Spleen (tissue), 11 donors: ENCODE data around the gene CPSF4. TPM values are rescaled to one million over a fixed set of nuclear protein-coding genes. Genes with fewer than 3 reads are reported as not detected.

Source experiments
- DNase-seq: peaks from one replicate; pipeline ENCODE4 v3.0.0-alpha.2; 2020
- H3K27ac ChIP-seq, 8 donors: fragments of 200-600 bp; sonication (generic) in 7 of 8; 1 replicate in 4 of 8; 2 replicates in 4 of 8; pipeline versions ENCODE4 v1.5.0 to v1.8.0; 2016 to 2021; ENCODE audit warnings: inconsistent platforms in 4 of 8, mild to moderate bottlenecking in 4 of 8, moderate library complexity in 1 of 8
- H3K27me3 ChIP-seq, 7 donors: fragments of 200-600 bp; sonication (generic) in 6 of 7; replicated peaks in 1 of 7; 1 replicate in 4 of 7; 2 replicates in 3 of 7; pipeline versions ENCODE4 v1.5.0 to v1.8.0; 2016 to 2021; ENCODE audit warnings: inconsistent platforms in 3 of 7, mild to moderate bottlenecking in 1 of 7
- H3K36me3 ChIP-seq, 6 donors: fragments of 200-600 bp; sonication (generic) in 5 of 6; 1 replicate in 4 of 6; 2 replicates in 2 of 6; pipeline versions ENCODE4 v1.5.0 to v1.8.0; 2016 to 2021; ENCODE audit warnings: inconsistent platforms in 2 of 6
- H3K4me1 ChIP-seq, 6 donors: fragments of 200-600 bp; sonication (generic) in 5 of 6; 1 replicate in 3 of 6; 2 replicates in 3 of 6; pipeline versions ENCODE4 v1.5.0 to v1.8.0; 2016 to 2021; ENCODE audit warnings: inconsistent platforms in 3 of 6
- H3K4me3 ChIP-seq, 8 donors: fragments of 200-600 bp; sonication (generic) in 7 of 8; 1 replicate in 4 of 8; 2 replicates in 4 of 8; pipeline versions ENCODE4 v1.5.0 to v1.8.0; 2016 to 2021; ENCODE audit warnings: inconsistent platforms in 4 of 8, mild to moderate bottlenecking in 4 of 8, moderate library complexity in 2 of 8
- H3K9me3 ChIP-seq, 8 donors: fragments of 200-600 bp; sonication (generic) in 7 of 8; 1 replicate in 4 of 8; 2 replicates in 4 of 8; pipeline versions ENCODE4 v1.5.0 to v1.8.0; 2016 to 2021; ENCODE audit warnings: inconsistent platforms in 4 of 8
- CTCF ChIP-seq, 11 experiments: fragments of 200-600 bp in 7 of 11; fragments of 450-650 bp in 4 of 11; sonication (generic) in 4 of 11; IDR thresholded peaks in 8 of 11; conservative IDR thresholded peaks in 3 of 11; 1 replicate in 7 of 11; 2 replicates in 4 of 11; pipeline versions ENCODE4 v1.4.0 to v1.8.0; 2016 to 2021; ENCODE audit warnings: antibody characterized with exemption in 11 of 11, inconsistent platforms in 4 of 11, mild to moderate bottlenecking in 1 of 11
- POLR2A ChIP-seq, 3 donors: fragments of 450-650 bp; IDR thresholded peaks; one replicate each; pipeline ENCODE4 v1.5.1; 2017; ENCODE audit warnings: antibody characterized with exemption in 3 of 3, mild to moderate bottlenecking in 1 of 3
- POLR2AphosphoS5 ChIP-seq, 3 donors: sonication (generic); formaldehyde crosslinking; IDR thresholded peaks; one replicate each; pipeline ENCODE4 v1.5.1; 2017; ENCODE audit warnings: antibody characterized with exemption in 3 of 3
- WGBS, 5 donors: extraction: QIAGEN DNeasy Blood & Tissue Kit in 3 of 5; methylation state at CpG; one replicate each; pipeline versions ENCODE4 v1.1.5 to v1.1.7; 2013 to 2018; 5-methylcytosine and 5-hydroxymethylcytosine counted together
- intact Hi-C: fragments of 100-400 bp; cut with DNase I; formaldehyde crosslinking; loops from one replicate; pipeline ENCODE4 v1.15.0; 2023; ENCODE audit warnings: low total_unique reads
- polyA plus RNA-seq, 3 donors: library from polyadenylated mRNA; stranded (reverse); fragments of 200-250 nt; gene quantifications; one replicate each; pipeline ENCODE4 v1.2.1, GENCODE V29; 2013
- total RNA-seq, 7 donors: library from RNA; depleted of rRNA in 3 of 7; stranded (reverse); fragments of >200 nt in 3 of 7; fragmentation: NEBNext Ultra II Directional in 4 of 7; extraction: Animal tissue kit (Norgen Biotek cat#: 25700) in 4 of 7; gene quantifications; one replicate each; pipeline versions ENCODE4 v1.1.0 to v1.2.1, GENCODE V29; 2016 to 2021
- donor health status: healthy with polysubstance abuse.
- donor health status: DM: no; HTN: no; CAD: no; lungs with moderate emphysema.
- donor health status: DM: no; HTN: no; CAD: no.
- donor health status: Bipolar disorder and iron deficiency.
- donor health status: healthy.
- donor health status: DM: no; HTN: no; CAD: no.
- donor health status: DM: yes; HTN: yes; CAD: no.

Gene CPSF4
- total and polyA plus RNA-seq, 10 donors, result 28.7 to 49.6 (median 36.9) TPM

GRCh38 chr7:99398891-99399445, 39.8 kb upstream of the CPSF4 start:
- Histone ChIP-seq H3K27me3 (no peaks in the 10 kb centered on the region), H3K36me3 (peaks cover 0 to 100% (median 98%) of the 10 kb centered on the region in 6 donors), H3K4me3 (no peak overlapping the region), H3K4me1 (peaks cover 0 to 29% (median 3%) of the 10 kb centered on the region in 6 donors), H3K27ac (peak overlapping the region in 5 of 8 donors; percentile 4 to 60 (median 9)), H3K9me3 (no peaks in the 10 kb centered on the region)
- no peak for DNase-seq
- TF ChIP-seq POLR2AphosphoS5 (IDR thresholded peaks at IDR 0.05) (peak in 2 of 3 donors; percentile 19 to 38), POLR2A (IDR thresholded peaks at IDR 0.05) (no peak), CTCF (IDR thresholded peaks at IDR 0.05 in 8 of 11, conservative IDR thresholded peaks at IDR 0.05 in 3 of 11) (no peak)
- intact Hi-C loops, result no loop called here
- 76 to 90% (median 85%) methylated on average over 5 of the region's 5 CpGs for WGBS, 5 donors

- TF ChIP-seq POLR2A (IDR thresholded peaks at IDR 0.05) (no peak), POLR2AphosphoS5 (IDR thresholded peaks at IDR 0.05) (peak in 2 of 3 donors; percentile 4 to 80)
- intact Hi-C loops, result no loop called here
- Histone ChIP-seq H3K36me3 (peaks cover 0 to 100% (median 97%) of the 10 kb centered on the region in 6 donors), H3K27ac (peak overlapping the region in 4 of 8 donors; percentile 7 to 60 (median 19)), H3K4me1 (peaks cover 0 to 30% (median 0%) of the 10 kb centered on the region in 6 donors), H3K9me3 (no peaks in the 10 kb centered on the region), H3K27me3 (no peaks in the 10 kb centered on the region), H3K4me3 (no peak overlapping the region)
- DNase-seq, result no peak
- WGBS, 5 donors, result 72 to 89% (median 81%) methylated on average over 6 of the region's 6 CpGs
Measured at GRCh38 chr7:99399597-99399996, 39.1 kb upstream of the CPSF4 start.

GRCh38 chr7:99402854-99403253, 35.9 kb upstream of the CPSF4 start:
- TF ChIP-seq POLR2A (IDR thresholded peaks at IDR 0.05), result no peak
- no peak for TF ChIP-seq POLR2AphosphoS5 (IDR thresholded peaks at IDR 0.05)
- TF ChIP-seq CTCF (IDR thresholded peaks at IDR 0.05 in 8 of 11, conservative IDR thresholded peaks at IDR 0.05 in 3 of 11), result no peak
- DNase-seq, result no peak
- no peak overlapping the region for H3K4me3 ChIP-seq
- H3K9me3 ChIP-seq, result no peaks in the 10 kb centered on the region
- 94 to 98% (median 96%) methylated on average over 3 of the region's 3 CpGs for WGBS, 5 donors
- H3K4me1 ChIP-seq, result peaks cover 18 to 45% (median 32%) of the 10 kb centered on the region in 6 donors
- intact Hi-C loops, result no loop called here
- H3K27me3 ChIP-seq, result no peaks in the 10 kb centered on the region
- peaks cover 0 to 77% (median 70%) of the 10 kb centered on the region in 6 donors for H3K36me3 ChIP-seq
- H3K27ac ChIP-seq, result no peak overlapping the region

GRCh38 chr7:99403764-99404163, 35.0 kb upstream of the CPSF4 start:
- Histone ChIP-seq H3K36me3 (peaks cover 0 to 67% (median 61%) of the 10 kb centered on the region in 6 donors), H3K9me3 (no peaks in the 10 kb centered on the region), H3K4me1 (peaks cover 18 to 48% (median 35%) of the 10 kb centered on the region in 6 donors), H3K27me3 (no peaks in the 10 kb centered on the region), H3K4me3 (no peak overlapping the region), H3K27ac (peak overlapping the region in 1 of 8 donors; percentile 59)
- WGBS, 5 donors, result 91 to 98% (median 93%) methylated on average over 5 of the region's 5 CpGs
- TF ChIP-seq POLR2AphosphoS5 (IDR thresholded peaks at IDR 0.05) (peak in 1 of 3 donors; percentile 34), POLR2A (IDR thresholded peaks at IDR 0.05) (no peak), CTCF (IDR thresholded peaks at IDR 0.05 in 8 of 11, conservative IDR thresholded peaks at IDR 0.05 in 3 of 11) (no peak)
- intact Hi-C loops, result no loop called here
- DNase-seq, result no peak
